RKO (cell line): Measurements from ENCODE around the gene STAG2.

ENCODE experiments used
- DNase-seq: peaks from one replicate; pipeline ENCODE4 v3.0.0-alpha.2; 2016; ENCODE audit warnings: low spot score

The STAG2 gene

DNA sequence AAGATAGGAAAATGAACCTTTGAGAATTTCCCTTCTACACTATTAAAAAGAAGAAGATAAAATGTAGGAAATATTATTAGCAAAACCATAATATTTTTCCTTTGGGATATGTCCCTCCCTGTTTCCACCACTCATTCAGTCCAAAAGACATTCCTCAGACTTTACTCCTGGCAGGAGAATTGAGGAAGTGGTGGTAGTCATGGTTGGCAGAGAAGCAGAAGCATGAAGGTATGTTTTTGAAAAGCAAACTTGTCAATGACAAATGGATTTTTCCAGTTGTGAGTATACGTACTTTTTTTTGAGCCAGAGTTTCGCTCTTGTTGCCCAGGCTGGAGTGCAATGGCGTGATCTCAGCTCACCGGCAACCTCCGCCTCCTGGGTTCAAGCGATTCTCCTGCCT is 13.7 kb downstream of the STAG2 start:
- no peak for DNase-seq

DNA sequence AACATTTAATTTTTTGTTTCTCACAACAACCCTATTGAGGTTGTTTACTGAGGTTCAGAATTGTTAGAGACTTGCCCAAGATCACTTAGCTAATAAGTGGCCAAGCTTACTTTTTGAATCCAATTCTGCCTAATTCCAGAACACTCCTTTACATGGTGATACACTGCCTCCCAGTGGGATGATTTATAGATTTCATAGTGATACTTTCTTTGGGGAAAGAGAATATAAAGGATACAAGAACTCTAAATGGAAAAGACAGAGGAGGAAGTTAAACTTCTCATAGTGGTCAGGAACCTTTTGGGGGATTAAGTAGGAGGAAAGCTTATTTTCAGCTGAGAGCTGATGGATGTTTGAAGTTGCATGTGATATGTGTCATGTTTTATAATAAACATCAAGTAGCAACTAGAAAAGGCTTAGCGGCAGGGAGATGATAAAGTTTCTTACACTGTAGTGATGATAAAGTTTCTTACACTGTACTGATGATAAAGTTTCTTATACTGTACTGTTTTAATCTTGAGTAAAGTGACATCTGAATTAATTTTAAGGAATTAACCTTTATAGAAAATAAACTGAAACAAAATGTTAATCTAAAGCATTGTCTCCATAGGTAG is 15.3 kb downstream of the STAG2 start:
- DNase-seq = peak; percentile 71

DNA sequence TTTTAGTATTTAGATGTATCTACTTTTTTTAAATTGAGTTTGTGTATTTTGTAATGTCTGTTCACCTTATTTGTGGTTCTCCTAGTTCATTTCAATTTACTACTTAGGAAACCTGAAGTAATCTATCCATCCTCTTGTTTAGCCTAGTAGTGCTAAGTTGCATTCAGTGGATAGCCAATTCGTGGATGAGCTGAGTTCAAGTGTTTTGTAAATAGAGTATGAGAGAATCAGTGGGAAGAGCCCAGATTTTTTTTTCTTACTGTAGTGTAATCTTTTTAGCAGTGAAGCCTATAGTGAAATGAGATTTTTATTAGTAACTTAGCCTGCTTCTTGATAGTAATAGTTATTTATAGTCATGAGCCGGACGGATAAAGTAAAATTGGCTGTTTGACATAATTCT is 21.7 kb downstream of the STAG2 start:
- DNase-seq = no peak

DNA sequence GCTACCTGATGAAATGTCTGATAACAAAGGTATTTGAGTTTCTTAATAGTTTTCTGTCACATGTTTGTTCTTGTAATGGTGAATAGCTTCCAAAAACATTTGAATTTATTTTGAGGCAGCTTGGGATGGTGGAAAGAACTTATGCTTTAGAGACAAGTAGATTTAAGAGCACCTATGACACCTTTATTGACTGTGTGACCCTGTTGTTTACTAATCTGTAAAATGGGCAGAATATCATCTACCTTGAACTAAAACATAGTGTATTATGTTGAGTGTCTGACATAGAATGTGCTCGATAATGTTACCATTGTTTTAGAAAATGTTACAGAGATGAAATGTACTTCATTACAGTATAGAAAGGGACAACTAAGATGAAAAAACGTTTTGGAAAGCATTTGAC is 24.9 kb downstream of the STAG2 start:
- no peak for DNase-seq

DNA sequence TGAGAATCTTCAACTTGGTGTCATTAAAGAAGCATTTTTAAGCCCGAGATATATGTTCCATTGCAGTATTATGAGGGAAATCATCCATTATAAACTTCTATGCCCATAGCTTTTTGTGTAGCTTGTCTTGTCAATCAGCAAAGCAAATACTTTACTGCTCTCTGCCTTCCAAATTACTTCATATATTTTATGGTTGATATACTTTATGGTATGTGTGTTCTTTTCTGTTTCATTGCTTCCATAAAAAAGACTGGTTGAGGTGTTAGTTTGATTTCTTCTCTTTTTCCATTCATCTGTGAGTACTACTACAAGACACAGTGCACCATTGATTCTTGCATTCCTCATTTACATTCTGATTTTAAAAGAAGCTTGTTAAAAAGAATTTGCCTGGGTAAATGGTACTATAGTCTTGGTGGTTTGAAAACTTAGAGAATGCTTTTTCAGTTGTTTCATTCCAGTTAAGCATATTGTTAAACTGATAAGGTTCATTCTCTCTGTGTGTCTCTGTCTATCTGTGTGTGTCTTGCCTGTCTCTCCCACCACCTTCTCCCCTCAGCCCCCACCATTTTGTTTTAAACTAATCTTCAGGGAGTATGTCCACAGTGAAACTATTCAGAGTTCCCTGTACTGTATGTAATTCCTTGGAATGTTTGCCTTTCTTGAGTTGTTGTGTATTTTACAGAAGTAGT is 27.1 kb downstream of the STAG2 start:
- no peak for DNase-seq

DNA sequence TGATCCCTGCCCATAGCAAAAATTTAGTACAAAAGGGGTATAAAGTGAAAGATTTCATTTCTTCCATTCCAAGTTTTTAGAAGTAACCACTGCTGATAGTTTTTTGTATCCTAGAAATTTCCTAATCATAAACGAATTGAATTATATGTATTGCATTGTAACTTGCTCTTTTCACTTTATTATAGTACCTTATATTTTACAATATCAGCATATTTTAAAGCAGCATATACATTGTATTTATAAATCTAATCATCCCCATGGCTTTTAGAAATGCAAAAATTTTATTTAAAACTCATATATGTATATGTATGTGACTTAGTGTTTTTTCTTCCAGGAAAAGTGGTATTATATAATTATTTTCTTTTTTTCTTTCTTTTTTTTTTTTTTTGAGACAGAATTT is 27.7 kb downstream of the STAG2 start:
- no peak for DNase-seq

DNA sequence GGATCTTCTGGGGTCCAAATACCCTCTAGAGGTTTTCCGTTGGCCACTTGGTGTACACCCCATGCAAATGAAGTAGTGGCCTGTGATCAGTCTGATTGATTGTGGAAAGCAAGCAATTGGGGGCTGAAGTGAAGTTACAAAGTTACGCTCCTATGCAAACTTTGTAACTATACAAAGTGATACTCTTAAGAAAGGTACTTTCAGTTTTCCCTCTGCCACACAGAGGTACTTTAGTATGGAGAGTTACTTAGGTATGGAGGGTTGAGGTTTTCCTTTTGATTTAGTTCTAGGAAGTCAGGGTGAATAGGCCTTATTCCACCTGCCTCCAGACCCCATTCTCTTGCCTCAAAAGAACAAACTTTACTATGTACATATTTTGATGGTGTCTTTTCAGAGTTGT is 28.7 kb downstream of the STAG2 start:
- DNase-seq = no peak

DNA sequence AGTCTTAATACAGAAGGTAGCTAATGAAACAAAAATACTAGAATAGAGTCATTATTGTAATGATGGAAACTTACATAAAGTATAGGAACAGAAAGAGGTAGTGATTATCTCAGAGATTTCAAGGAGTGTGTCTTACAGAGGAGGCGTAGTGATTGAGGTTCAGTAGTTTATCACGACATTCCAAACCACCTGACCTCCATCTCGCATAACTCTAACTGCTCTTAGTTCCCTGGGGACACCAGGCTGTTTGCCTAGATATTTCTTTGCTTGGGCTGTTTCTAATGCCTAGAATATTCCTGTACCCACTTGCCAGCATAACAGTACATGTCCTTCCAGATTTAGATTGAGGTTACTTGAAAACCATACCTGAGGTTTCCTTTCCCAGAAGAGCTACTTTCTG is 29.1 kb downstream of the STAG2 start:
- DNase-seq = no peak

DNA sequence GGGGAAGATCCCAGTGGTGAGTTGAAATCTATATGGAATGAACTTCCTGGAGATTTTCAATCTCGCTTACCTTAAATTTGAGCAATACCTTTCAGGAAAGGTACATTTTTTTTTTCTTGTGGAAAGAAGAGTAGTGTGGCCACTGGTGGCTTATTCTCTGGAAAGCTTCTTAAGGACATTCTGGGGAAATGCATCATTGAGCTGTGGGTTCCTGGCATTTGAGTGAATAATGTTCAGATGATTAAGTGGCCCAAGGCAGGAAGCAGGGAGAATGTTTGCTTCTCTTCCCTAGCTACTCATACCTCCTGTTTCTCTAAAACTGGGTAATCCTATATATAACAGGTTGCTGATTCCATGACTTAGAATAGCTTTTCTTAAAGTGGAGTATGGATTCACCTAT is 31.8 kb downstream of the STAG2 start:
- peak; percentile 64 for DNase-seq

DNA sequence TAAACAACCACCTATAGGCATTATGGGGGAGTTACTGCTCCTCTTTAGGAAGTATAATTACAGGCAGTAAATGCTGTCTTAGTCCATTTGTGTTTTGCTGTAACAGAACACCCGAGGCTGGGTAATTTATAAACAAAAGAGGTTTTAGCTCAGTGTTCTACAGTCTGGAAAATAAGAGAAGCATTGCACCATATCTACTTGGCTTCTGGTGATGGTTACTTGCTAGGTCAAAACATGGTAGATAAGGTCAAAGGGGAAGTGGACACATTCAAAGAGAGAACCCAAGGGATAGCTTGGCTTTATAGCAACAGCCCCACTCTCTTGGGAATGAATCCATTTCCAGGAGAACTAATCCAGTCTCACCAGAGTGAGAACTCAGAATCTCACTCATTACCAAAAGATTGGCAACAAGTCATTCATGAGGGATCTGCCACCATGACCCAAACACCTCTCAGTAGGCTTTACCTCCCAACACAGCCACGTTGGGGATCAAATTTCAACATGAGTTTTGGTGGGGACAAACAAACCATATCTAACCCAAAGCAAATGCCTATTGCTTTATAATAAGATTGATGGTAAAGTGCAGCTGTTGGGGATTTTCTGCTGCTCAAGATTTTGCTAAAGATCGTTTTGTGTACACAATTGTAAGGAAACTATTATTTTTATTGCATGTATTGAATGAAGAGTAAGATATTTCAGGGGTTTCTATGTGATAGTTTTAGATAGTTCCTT is 32.6 kb downstream of the STAG2 start:
- DNase-seq = no peak

DNA sequence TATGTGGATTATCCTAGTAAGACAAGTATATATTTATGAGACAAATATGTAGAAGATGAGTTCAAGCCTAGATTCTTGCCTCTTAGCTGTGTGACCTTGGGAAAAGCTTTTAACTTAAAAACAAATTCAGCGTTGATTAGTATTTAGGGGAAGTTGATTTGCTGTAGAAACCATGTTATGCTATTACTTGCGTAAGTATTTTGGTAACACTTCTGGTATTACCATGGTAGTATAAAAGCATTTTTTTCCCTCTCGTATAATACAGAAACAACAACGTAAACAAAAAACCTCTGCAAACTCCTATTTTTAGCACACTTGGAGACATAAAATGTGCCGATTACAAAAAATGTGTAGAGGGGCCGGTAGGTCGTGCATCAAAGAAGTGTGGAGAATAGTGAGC is 33.2 kb downstream of the STAG2 start:
- no peak for DNase-seq

DNA sequence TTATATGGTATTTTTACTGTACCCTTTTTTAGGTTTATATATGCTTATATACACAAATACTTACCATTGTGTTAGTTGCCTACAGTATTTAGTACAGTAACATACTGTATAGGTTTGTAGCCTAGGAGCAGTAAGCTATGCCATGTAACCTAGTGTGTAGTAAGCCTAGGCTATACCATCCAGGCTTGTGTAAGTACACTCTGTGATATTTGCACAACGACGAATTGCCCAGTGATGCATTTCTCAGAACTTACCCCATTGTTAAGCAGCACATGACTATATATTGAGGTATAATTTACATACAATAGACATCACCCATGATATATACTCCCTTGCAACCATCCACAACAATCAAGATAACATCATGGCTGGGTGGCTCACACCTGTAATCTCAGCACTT is 40.1 kb downstream of the STAG2 start:
- DNase-seq = no peak

DNA sequence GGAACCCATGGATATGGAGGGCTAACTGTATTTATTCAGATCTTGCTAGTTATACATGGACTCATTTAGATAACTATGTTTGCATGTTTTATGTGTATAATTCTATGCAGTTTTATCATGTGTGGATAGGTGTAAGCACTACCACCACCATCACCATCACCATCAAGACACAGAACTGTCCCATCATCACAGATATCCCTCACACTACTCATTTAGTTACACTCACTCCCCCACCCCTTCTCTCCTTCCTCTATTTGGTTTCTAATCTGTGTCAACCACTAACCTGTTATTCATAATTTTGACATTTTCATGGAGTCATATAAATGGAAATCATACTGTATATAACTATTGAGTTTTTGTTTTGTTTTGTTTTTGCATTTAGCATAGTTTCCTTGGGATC is 43.7 kb downstream of the STAG2 start:
- no peak for DNase-seq

DNA sequence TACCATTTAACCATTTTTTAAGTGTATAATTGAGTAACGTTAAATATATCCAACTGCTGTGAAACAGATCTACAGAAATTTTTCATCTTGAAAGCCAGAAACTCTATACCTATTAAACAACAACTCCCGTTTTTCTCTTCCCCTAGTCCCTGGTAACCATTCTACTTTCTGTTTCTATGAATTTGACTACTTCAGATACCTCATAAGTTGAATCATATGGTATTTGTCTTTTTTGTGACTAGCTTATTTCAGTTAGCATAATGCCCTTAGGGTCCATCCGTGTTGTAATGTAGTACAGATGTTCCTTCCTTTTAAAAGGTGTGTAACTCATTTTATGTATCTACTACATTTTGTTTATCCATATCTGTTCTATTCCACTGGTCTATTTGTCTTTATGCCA is 48.7 kb downstream of the STAG2 start:
- no peak for DNase-seq

DNA sequence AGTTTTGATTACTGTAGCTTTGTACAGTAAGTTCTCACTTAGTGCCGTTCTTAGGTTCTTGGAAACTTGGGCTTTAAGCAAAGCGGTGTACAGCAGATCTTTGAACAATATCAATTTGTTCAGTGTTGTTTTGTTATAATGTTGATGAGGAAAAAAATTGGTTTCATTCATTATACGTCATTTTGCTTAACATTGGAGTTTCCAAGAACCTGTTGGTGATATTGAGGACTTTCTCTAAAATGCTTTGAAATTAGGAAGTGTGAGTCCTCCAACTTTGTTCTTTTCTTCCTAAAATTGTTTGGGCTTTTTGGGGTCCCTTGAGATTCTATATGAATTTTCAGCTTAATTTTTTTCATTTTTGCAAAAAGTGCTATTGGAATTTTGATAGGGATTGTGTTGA is 49.1 kb downstream of the STAG2 start:
- DNase-seq = no peak

DNA sequence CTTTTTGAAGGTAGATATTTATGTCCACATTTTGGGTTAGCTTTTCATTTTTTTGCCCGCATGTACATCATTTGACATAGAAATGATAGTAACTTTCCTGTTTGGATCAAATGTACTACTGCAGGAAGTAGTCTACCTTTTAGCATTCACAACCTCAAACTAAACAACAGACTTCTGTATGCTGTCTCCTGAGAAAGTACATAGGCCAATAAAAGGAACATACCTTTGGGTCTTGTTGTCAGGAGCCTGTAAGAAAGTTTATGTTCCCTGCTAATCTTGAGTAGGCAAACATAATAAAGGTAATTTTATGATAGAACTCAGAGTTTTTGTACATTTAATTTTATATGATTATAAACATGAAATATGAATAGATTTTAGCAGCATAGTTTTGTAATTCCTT is 54.2 kb downstream of the STAG2 start:
- no peak for DNase-seq

DNA sequence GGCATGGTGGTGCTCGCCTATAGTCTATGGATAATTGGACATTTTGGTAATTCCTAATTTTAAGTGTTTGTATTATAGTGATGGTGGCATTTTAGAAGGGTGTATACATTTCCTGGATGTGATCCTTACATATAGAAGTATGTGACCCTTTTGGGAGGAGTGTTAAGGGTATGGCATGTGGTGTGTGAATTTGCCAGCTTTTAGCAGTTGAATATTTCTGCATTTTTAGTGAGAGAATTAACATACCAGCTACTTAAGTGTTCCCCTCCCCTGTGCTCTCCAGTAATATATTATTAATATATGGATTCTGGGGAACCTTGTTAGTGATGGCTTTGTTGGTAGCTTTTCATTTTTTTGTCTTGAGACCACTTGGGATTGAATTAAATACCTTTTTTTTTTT is 55.3 kb downstream of the STAG2 start:
- no peak for DNase-seq

DNA sequence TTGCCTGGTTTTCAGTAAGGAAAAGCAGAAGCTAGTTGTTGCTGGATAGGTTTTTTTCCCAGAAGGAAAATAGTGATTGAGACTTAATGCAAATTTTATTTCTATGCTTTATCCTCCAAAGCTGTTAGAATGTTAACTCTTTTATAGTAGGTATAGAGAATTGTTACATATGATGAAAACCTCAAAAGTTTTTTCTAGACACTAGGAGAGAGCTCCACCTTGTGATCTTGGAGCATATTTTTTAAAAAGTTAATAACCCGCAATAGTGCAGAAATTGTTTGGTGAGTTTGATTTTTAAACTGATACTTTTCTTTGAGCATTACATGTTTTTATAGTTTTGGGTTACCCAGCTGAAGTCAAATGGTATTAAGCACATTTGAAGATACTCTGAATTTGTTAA is 56.5 kb downstream of the STAG2 start:
- no peak for DNase-seq

DNA sequence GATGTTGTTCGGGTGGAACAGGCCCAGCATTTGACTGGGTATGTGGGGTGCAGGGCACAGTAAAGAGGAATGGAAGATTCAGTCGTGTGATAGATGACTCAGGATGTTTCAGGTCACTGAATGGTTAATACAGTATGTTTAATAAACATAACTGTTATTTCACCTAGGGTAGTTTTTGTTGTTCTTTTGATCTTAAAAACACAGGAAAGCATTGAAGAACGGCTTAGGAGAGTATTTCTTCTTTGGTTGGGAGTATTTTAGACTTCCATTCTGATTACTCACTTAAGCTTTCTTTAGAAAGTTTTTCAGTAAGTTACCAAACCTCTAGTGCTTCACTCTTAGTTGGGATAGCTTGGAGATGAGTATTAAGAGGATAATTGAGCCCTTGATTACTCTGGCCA is 62.3 kb downstream of the STAG2 start:
- DNase-seq = no peak

DNA sequence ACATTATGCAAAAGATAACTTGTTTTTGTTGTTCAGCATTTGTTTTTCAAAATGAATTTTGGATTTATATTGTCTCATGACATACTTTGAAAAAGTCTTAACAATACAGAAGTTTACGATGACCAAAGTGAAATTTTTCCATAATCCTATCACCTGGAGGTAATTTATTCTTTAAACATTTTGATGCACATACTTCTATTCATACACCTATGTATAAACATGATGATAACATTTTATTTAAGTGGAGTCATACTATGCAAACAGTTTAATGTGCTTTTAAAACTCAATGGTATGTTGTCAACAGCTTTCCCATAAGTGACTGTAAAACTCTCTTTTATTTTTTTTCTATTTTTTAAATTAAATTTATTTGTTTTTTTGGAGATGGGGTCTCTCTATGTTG is 65.0 kb downstream of the STAG2 start:
- DNase-seq = no peak

DNA sequence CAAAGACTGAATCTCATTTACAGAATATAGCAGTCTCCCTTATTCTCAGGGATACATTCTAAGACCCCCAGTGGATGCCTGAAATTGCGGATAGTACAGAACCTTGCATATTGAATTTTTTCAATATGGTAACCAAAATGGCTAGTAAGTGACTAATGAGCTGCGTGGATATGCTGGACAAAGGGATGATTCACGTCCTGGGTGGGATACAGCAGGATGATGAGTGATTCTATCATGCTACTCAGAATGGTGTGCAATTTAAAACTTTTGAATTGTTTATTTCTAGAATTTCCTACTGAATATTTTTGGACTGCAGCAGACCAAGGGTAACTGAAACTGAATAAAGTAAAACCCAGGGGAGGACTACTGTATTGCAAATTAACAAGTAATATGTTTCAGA is 66.7 kb downstream of the STAG2 start:
- DNase-seq = peak; percentile 13

DNA sequence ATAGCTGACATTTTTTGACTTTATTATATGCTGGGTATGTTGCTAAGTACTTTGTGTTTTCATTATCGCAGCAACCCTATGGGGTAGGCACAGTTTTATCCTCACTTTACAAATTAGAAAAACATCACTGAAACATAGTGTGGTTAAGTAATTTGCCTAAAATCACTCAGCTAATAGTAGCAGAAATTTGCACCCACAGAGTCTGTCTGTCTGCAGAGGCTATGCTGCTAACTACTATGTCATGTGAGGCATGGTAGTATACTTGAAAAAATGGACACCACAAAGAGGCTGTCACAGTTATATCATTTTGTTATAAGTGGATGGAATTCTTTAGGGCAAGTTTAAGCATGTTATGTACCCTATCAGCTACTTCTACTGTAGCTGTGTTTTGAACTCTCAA is 69.0 kb downstream of the STAG2 start:
- no peak for DNase-seq

DNA sequence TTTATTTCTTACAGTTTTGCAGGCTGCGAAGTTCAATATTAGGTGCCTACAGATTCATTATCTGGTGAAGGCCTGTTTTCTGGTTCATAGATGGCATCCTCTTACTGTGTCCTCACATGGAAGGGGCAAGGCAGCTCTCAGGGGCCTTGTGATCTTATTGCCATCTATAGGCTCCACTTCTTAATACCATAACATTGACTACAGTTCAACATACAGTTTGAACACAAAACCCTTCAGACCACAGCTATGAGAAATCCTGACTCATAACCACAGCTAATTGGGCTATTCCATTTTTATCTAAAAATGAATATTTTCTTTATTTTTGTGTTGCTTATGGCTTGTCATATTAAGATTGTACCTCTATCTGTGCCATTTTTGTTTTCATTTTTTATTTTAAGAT is 72.3 kb downstream of the STAG2 start:
- peak; percentile 46 for DNase-seq

DNA sequence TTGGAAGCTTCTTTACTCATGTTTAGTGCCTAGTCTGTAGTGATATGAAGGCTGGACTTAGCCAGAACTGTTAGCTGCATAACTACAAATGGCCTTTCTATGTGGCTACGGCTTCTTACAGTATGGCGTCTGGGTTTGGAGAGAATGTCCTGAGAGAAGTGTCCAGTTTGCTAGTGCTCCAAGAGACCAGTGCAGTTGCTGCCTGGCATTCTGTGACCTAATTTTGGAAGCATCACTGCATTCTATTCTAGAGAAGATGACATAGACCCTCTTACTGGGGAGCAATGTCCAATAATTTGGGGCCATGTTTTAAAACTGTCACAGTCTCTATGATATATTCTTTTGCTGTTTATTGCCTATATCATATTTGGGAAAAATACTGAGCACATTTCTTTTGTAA is 74.2 kb downstream of the STAG2 start:
- DNase-seq = no peak
